Measurements from ENCODE around the gene XRN1.

XRN1 gene

GRCh38 chr3:142481196-142481595 lies 33.4 kb upstream of the XRN1 start:
- Histone ChIP-seq H3K27me3 (no peaks in the 10 kb centered on the region), H3K27ac (no peak overlapping the region), H3K36me3 (peaks cover 18% of the 10 kb centered on the region), H3K4me1 (ENCODE audit: control insufficient read depth in 1 of 2, insufficient read depth in 1 of 2, low read depth in 1 of 2, low read length in 1 of 2) (peaks cover 0 to 2% of the 10 kb centered on the region in 2 experiments), H3K9me3 (peaks cover 16% of the 10 kb centered on the region), H3K4me3 (ENCODE audit: low read depth in 1 of 2, low read length in 1 of 2) (no peak overlapping the region)
- TF ChIP-seq, protein P1, sequence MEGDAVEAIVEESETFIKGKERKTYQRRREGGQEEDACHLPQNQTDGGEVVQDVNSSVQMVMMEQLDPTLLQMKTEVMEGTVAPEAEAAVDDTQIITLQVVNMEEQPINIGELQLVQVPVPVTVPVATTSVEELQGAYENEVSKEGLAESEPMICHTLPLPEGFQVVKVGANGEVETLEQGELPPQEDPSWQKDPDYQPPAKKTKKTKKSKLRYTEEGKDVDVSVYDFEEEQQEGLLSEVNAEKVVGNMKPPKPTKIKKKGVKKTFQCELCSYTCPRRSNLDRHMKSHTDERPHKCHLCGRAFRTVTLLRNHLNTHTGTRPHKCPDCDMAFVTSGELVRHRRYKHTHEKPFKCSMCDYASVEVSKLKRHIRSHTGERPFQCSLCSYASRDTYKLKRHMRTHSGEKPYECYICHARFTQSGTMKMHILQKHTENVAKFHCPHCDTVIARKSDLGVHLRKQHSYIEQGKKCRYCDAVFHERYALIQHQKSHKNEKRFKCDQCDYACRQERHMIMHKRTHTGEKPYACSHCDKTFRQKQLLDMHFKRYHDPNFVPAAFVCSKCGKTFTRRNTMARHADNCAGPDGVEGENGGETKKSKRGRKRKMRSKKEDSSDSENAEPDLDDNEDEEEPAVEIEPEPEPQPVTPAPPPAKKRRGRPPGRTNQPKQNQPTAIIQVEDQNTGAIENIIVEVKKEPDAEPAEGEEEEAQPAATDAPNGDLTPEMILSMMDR (IDR thresholded peaks at IDR 0.05), result no peak

DNA sequence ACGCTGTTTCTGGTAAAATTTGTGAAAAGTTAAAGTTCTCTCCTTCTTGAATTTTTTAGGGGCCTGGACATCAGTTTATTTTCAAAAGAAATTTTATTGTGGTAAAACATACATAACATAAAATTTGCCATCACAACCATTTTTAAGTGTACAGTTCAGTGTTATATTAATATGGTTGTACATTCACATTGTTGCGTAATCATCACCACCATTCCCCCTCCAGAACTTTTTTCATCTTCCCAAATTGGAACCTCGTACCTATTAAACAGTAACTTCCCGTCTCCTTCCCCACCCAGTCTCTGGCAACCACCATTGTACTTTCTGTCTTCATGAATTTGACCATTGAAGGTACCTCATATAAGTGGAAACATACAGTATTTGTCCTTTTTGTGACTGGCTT lies 23.0 kb upstream of the XRN1 start:
- Histone ChIP-seq H3K9me3 (no peaks in the 10 kb centered on the region), H3K36me3 (no peaks in the 10 kb centered on the region), H3K4me1 (ENCODE audit: control insufficient read depth in 1 of 2, insufficient read depth in 1 of 2, low read depth in 1 of 2, low read length in 1 of 2) (no peaks in the 10 kb centered on the region), H3K27me3 (no peaks in the 10 kb centered on the region), H3K27ac (no peak overlapping the region), H3K4me3 (ENCODE audit: low read depth in 1 of 2, low read length in 1 of 2) (no peak overlapping the region)
- TF ChIP-seq, protein P1 (IDR thresholded peaks at IDR 0.05), result no peak

DNA sequence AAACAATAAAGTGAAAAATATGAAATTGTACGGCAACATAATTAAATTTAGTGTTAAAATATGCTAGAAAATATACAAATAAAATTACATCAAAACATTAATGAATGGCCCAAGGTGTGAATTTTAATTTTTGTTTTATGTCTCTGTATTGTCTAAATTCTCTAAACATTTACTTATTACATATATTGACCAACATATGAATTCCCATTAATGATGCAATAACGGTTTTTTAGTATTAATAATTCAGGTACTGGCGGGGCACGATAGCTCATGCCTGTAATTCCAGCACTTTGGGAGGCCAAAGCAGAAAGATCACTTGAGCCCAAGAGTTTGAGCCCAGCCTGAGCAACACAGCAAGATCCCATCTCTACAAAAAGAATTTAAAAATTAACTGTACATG lies 20.6 kb upstream of the XRN1 start:
- Histone ChIP-seq H3K27ac (no peak overlapping the region), H3K9me3 (no peaks in the 10 kb centered on the region), H3K36me3 (no peaks in the 10 kb centered on the region), H3K27me3 (no peaks in the 10 kb centered on the region), H3K4me3 (ENCODE audit: low read depth in 1 of 2, low read length in 1 of 2) (no peak overlapping the region), H3K4me1 (ENCODE audit: control insufficient read depth in 1 of 2, insufficient read depth in 1 of 2, low read depth in 1 of 2, low read length in 1 of 2) (no peaks in the 10 kb centered on the region)
- TF ChIP-seq, protein P1 (IDR thresholded peaks at IDR 0.05), result no peak

GRCh38 chr3:142467768-142468167 lies 19.9 kb upstream of the XRN1 start:
- H3K4me3 ChIP-seq (ENCODE audit: low read depth in 1 of 2, low read length in 1 of 2), result no peak overlapping the region
- H3K27ac ChIP-seq, result no peak overlapping the region
- H3K27me3 ChIP-seq, result no peaks in the 10 kb centered on the region
- no peaks in the 10 kb centered on the region for H3K9me3 ChIP-seq
- H3K4me1 ChIP-seq (ENCODE audit: control insufficient read depth in 1 of 2, insufficient read depth in 1 of 2, low read depth in 1 of 2, low read length in 1 of 2), result no peaks in the 10 kb centered on the region
- no peaks in the 10 kb centered on the region for H3K36me3 ChIP-seq
- TF ChIP-seq, protein P1 (IDR thresholded peaks at IDR 0.05), result no peak

DNA sequence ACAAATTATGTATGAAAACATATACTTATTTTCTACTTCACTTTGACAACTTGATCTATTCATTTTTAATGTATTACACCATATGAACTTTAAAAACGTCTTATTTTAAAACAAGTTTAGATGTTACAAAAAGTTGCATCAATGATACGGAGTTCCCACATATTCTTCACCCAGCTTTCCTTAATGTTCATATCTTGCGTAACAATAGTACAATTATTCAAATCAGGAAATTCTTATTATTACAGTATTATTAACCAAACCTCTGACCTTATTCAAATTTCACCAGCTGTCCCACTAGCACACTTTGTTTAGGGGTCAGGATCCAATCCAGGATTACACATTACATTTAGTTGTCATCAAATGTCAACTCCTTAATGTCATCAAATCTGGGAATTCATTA lies 12.9 kb upstream of the XRN1 start:
- no peaks in the 10 kb centered on the region for H3K9me3 ChIP-seq

More for the DNA sequence above, 12.9 kb upstream of the XRN1 start:
- H3K4me1 ChIP-seq (ENCODE audit: control insufficient read depth in 1 of 2, insufficient read depth in 1 of 2, low read depth in 1 of 2, low read length in 1 of 2), result no peaks in the 10 kb centered on the region
- no peak overlapping the region for H3K27ac ChIP-seq
- H3K36me3 ChIP-seq, result peaks cover 4% of the 10 kb centered on the region
- H3K4me3 ChIP-seq (ENCODE audit: low read depth in 1 of 2, low read length in 1 of 2), result no peak overlapping the region
- no peaks in the 10 kb centered on the region for H3K27me3 ChIP-seq
- TF ChIP-seq, protein P1 (IDR thresholded peaks at IDR 0.05), result no peak
